ENCODE measurements around the gene CALHM5.
A peak's percentile ranks its signal among the peaks of the same experiment; 100 is the strongest.

Gene CALHM5

DNA sequence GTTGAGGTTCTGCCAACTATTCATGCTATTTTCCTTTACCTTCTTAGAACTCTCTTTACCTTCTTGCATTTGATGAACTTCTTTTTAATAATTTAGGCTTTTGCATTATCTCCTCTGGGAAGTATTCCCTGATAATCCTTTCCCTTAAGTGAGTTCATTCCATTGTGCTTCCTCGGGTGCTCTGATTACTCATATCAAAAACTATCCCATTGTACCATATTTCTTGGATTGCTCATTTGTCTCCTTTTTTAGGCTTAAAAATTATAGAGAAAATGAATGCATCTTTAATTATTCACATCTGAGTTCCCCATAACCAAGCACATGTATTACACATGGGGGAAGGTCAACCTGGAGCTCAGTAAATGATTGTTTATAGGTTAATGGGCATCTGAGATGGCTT, 44.6 kb downstream of the CALHM5 start:
- DNase-seq, result no peak

DNA sequence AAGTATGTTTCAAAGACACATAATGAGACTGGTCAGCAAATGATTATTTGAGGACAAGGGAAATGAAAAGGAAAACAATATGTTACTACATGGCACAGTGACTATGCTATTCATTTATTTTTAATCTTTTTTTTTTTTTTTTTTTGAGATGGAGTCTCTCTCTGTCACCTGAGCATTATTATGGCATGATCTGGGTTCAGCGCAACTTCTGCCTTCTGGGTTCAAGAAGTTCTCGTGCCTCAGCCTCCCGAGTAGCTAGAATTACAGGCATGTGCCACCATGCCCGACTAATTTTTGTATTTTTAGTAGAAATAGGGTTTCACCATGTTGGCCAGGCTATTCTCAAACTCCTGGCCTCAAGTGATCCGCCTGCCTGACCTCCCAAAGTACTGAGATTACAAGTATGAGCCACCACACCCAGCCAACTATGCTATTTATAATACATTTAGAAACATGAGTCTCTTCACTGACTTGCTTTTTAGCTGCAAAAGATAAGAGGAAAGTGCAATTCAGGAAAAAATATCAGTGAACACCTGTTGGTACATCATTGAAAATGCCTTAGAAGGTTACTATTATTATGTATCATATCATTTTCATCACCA, 45.5 kb downstream of the CALHM5 start:
- DNase-seq, result no peak

DNA sequence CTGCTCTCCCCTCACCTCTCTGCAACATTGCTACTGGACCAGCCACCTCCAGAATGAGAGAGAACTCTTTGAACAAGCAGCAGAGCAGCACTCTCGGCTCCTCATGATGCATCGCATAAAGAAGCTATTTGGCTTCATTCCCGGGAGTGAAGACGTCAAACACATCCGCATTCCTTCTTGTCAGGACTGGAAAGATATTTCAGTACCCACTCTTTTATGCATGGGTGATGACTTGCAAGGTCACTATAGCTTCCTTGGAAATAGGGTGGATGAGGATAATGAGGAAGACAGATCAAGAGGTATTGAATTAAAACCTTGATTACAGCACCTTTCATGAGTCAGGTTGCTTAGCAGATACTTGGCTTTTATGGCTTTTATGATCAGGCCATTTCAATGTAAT, 46.5 kb downstream of the CALHM5 start:
- DNase-seq, result no peak

DNA sequence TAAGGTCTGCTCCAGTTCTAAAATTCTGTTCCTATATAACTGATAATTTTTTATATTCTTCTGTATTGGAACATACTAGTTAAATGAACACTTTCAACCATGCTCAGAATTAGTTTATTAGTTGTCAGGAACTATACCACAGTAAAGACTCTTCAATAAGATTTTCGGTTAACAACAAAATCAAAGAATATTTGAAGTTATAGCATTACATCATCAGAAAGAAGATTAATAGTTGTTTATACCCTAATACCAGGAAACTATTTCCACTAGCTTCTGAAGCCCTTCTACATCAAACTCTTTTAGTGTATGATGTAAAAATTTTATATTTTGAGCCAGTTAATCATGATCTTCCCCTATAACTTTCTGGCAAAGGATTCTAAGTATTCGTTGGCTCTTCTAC, 48.7 kb downstream of the CALHM5 start:
- DNase-seq, result no peak

DNA sequence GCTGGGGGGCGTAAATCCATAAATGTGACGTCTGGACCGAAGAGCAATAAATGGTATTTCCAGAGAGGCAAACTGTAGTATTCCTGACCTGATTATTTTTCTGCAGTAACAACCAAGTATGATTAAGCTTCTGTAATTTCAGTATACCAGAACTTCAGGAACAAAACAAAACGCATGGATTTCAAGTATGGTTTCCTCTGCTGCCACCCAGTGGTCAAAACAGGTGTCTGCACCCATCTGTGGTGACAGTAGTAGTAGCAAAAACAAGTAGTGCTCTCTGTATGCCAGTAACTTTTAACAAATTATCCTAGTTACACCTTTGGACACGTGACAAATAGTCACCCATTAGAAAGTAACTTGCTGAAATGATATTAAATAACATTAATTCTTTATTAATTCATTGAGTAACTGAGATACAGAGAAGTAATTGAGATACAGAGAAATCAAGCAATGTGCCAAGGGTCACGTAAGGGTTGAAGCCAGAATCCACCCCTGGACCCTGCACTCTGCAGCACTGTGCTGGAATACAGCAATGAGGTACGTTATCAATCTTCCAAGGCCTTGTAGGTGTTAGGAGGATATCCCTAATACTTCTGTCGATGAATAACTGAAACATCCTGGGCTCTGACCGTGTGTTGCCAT, 50.1 kb downstream of the CALHM5 start:
- peak; percentile 40 for DNase-seq

DNA sequence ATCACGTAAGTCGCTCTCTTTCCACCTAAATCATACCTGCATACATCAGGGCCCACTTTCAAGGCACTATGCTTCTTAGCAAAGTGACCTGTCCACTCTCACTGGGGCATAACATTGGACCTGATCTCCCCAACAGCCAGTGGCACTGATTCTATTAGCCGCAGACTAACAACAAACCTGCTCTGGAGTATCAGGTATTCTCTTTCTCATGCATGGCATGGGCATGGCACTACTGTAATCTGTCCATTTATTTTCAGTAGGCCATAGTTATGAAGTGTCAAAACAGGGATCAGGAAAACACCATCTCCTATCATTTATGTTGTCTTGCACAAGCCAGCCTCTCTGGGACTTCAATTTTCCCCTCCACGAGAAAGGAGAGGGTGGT, 50.6 kb downstream of the CALHM5 start:
- no peak for DNase-seq

DNA sequence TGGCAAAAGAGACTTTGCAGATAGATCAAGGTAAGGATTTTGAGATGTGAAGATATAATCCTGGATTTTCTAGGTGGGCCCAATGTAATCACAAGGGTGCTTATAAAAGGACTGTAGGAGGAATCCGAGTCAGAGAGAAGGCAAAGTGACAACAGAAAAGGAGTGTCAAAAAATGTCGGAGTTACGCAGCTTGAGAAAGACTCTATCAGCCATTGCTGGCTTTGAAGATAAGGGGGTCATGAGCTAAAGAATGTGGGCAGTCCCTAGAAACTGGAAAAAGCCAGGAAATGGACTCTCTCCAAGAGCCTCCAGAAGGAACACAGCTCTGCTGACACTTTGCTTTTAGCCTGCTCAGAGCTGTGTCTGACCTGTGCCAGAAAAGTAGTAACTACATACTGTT, 51.2 kb downstream of the CALHM5 start:
- DNase-seq, result no peak

DNA sequence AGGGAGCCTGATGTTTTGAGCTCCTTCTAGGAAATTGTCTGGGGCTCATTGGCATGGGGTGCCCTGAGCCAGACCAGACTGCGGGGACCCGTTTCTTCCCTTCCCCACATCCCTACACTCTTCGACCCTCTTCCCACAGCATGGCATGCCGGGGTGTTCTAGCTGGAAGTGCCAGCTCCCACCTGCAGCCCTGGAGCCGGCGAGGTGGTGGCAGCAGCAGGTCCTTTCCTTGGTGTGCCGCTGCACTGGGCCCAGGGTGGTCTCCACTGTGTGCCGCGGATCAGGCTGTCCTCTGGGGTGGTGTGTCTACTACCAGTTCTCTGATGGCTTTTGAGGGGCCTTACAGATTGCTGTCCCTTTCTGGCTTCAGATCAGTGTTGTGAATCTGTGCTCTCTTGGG, 52.4 kb downstream of the CALHM5 start:
- no peak for DNase-seq

DNA sequence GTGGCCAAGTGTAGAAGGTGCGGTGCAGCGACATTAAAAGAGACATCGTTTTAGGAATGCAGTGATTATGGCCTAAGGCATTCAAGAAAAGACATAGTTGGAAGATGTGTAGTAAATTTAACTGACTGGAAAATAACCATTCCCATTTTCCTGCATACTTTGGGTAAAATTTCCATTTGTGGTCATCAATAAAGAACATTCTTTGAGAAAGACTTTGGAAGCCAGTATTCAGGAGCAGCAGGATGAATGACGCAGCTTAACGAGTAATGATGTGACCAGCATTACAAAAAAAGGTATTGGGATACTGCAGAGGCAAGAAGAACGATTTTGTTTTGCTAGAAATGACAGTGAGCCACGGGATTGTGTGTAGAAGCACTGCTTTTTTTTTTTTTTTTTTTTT, 52.9 kb downstream of the CALHM5 start:
- DNase-seq, result no peak

DNA sequence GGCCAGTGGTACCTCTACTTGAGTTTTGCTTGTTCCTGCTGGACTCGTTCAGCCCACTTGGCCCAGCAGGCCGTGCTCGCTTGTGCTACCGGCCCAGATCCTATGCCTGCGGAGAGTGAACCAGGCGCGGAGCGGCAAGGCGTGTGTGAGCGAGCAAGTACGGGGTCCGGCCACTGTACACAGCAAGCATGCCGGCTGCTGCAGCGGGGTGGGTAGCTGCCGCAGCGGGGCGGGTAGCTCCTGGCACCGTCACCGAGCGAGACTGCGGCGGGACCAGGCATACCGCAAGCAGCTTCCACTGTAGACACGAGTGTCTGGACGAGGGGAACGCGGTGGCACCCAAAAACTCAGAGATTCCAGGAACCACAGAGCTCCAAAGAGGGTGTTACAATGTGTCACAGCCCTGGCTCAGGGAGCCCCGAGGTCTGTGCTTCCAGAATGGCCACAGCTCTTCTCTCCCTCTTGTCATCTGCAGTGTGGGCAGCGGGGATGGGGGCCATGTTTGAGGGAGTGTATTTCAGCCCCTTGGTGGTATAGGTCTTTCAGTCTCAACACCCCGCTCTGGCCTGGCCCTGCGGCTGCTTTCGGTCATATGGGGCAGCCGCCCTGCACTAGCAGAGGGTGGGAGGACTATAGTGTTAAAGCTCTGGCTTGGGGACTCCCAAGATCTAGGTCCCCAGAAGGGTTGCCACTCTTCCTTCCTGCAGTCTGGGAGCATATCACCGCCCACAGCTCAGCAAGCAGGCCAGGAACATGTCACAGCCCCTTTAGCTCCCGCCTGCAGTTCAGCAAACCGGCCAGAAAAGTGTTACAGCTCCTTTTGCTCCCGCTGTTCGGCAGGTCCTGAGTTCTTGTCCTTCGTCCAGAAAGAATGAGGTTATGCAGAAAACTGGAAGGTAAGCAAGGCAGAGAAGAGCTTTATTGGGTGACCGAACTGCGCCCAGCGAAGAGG, 53.8 kb downstream of the CALHM5 start:
- DNase-seq, result no peak

DNA sequence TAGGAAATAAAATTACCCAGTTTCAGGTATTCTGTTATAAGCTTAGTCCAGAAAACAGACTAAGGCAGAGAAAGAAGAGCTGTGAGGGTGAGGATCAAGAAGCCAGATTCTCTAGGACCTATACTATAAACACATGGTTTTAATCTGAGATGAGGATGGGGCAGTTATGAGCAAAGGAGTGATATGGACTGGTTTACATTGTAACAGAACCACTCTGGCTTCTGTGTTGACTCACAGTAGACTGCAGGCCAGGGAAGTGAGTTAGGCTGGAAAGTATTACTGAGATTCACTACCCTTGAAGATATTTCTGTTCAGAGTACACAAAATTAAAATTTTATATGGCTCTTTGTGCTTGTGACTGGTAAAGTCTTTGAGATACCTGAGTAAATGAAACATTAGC, 56.7 kb downstream of the CALHM5 start:
- no peak for DNase-seq

DNA sequence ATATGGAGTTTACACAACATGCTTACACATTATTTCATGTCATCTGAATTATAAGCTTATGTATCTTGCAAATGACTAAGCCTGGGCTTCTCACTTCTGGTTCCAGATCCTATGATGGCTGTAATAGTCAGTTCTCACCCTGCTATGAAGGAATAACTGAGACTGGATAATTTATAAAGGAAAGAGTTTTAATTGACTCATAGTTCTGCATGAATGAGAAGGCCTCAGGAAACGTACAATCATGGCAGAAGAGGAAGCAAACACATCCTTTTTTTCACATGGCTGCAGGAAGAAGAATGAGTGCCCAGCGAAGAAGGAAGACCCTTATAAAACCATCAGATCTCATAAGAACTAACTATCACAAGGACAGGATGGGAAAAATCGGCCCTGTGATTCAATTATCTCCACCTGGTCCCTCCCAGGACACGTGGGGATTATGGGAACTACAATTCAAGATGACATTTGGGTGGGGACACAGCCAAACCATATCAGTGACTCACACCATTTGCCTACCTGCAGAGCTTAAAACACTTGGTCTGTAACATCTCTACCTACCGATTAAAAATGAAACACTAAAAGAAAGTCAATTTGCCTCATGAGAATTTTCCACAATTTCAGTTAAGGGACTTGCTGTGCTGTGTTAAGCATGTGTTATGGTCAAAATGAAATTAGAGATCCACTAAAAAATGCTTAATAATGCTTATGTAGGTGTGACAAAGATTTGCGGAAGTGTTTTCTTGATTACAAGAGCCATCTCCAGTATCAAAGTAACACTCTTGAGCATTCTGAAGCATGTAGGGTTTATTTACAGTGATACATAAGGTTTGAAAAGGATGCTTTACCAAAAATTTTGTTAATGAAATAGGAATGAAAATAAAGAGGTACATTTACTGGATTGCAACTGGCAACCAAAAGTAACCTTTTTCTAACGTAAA, 57.6 kb downstream of the CALHM5 start:
- DNase-seq, result no peak

DNA sequence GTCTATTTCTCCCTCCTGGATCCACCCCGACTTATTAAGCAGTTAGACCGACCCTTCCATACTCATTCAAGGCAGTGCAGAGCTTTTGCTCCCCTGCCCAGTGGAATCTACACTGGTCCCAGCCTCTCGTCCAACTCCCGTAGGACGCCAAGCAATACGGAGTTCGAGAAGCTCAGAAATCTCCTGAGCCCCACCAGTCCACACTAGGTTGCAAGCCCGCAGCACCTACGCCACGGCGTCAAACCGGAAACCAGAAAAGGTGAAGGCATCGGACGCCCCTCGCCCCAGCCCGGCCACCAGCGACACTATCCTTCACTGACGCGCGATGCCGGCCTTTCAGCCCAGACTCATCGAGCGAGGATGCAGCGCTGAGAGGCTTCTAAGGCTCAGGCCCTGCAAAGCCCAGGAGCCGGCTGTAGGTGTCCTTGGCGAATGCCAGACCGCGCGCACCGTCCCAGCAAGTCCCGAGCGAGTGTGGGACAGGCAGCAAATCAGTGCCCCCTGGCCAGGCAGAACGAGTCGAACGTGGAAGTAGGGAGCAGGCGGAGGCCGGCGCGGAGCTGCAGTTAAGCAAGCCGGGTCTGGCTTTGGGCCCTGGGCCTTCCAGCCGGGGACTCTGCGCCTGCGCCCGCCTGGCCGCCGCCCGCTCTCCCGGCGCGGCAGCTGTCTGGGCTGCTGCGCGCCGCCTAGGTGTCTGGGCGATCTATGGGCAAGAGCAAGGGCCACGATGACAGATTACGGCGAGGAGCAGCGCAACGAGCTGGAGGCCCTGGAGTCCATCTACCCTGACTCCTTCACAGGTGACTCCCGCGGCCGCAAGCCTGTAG, 59.6 kb downstream of the CALHM5 start, which contains the start of gene RWDD1:
RWDD1 (plus strand) TSS at position 649 of the 827 bp plus-strand sequence; CDS start at position 728, 79 bp downstream.
- peak; percentile 98 for DNase-seq

DNA sequence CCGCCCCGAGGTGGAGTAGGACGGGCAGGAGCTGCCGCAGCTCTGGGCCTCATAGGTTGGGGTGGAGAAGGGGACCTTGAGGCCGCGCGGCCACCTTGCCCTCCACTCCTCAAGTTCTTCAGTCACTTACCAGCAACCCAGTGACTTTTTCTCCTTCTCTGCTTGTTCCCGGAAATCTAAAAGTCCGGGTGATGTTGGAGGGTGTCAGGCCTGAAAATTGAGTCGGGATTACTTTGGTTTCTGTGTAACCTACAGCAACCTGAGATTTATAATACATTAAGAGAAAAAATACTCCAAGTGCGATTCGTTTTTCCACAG, 60.2 kb downstream of the CALHM5 start:
- no peak for DNase-seq

DNA sequence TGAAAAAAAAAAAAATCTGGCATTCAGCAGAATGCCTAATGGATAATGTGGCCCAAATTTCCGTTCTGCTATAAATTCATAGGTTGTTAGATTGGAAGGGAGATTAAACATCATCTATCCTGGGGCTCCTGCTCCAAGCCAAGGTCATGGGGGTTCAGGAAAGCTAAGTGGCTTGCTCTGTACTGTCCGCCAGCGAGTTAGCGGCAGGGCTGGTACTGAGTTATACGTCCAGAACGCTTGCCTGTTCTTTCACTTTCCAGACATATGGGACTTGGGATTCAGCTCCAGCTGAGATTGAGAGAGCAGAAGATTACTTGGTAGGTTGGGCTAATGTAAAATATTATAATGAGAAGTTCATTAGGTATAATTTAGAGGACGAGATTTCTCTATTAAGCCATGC, 60.7 kb downstream of the CALHM5 start:
- DNase-seq, result no peak
